ENCODE measurements around the gene NUTM2E. TPM values are rescaled to one million over a fixed set of nuclear protein-coding genes. Genes with fewer than 3 reads are reported as not detected.

Gene NUTM2E, protein sequence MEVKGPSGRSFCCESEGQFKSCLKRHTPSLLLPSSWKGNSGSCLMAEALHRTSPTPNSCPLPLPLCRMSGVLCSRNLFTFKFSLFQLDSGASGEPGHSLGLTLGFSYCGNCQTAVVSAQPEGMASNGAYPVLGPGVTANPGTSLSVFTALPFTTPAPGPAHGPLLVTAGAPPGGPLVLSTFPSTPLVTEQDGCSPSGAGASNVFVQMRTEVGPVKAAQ (N-terminal part only)
- total RNA-seq (2022; extraction: Qiagen RNA extraction): 0.27 to 0.53 TPM (median 0.36 TPM) in 5 replicates

DNA sequence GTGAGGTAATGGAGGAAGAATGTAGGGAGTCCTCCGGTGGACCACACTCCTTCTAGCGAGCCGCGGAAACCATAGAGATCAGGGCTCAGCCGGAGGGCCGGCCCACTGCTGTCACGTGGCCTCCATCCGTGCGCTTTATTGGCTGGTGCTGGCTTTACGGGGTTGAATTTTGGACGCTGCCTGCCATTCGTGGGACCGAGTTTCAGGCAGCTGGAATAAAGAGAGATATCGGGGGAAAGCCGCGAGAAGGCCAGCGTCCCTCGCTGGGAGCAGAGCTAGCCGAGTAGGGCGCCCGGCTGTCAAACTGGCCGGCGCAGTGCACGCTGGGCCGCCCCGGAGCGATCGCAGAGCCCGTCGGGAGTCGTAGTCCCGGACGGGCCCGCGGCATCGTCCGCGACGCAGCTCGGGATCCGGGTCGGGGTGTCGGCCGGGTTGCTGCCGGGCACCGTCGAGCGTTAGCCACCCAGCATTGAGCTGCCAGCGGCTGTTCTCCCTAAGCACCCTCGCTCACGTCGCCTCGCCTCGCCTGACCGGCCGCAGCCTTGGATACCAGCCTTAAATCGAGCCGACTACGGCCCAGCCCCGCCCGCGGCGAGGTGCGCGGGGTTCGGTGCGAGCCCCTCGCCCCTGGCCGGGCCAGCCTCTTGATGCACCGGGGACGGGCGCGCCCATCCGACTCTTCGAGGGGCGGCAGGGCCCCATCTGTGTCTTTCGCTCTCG, at the start of gene NUTM2E:
NUTM2E (plus strand) TSS at position 244 of the 720 bp plus-strand sequence. CDS start 15,002 bp downstream, outside the sequence.

Other genes starting within 250 kb of the NUTM2E start
- gene SFTPA1, start 215.8 kb upstream of the NUTM2E start, total RNA-seq (2022; extraction: Qiagen RNA extraction): not detected in 5 replicates
- gene NUTM2B, start 123.5 kb upstream of the NUTM2E start, total RNA-seq (2022; extraction: Qiagen RNA extraction): 0.33 to 0.47 TPM (median 0.34 TPM) in 5 replicates
- 0.23 to 0.66 TPM (median 0.31 TPM) in 4 of 5 replicates, not detected in the other for gene SFTPD, start 122.4 kb downstream of the NUTM2E start, total RNA-seq (2022; extraction: Qiagen RNA extraction)

All from A549 treated with CORT108297 at 1 μM for 4 hours (cell line).